Lower leg skin (tissue), 3 donors: ENCODE data around the gene RUNX2.

Experiments
- CTCF ChIP-seq, 3 donors: fragments of 450-650 bp; IDR thresholded peaks; one replicate each; pipeline ENCODE4 v1.5.1; 2016; ENCODE audit warnings: antibody characterized with exemption in 3 of 3, mild to moderate bottlenecking in 3 of 3, moderate library complexity in 2 of 3
- POLR2A ChIP-seq, 2 donors: fragments of 450-650 bp; IDR thresholded peaks; one replicate each; pipeline ENCODE4 v1.6.1; 2016 to 2017; ENCODE audit warnings: antibody characterized with exemption in 2 of 2, mild to moderate bottlenecking in 1 of 2, moderate library complexity in 1 of 2

GRCh38 chr6:45643126-45643525, 315.0 kb downstream of the RUNX2 start:
- TF ChIP-seq CTCF (IDR thresholded peaks at IDR 0.05): no peak
- no peak for TF ChIP-seq POLR2A (IDR thresholded peaks at IDR 0.05)
